OCI-LY7 (cell line): ENCODE measurements around the gene CDC123. TPM values are rescaled to one million over a fixed set of nuclear protein-coding genes. Genes with fewer than 3 reads are reported as not detected.
"Not testable (repeated sequence)": the region's sequence is repeated elsewhere in the genome, so short reads cannot be mapped to it uniquely, and the experiment has no call there.

Source experiments
- BruUV-seq: library from RNA; stranded (reverse); fragments of 400-500 nt; replicated peaks from 2 replicates; lab custom pipeline; 2021; lab: Mats Ljungman, UMichigan
- CTCF ChIA-PET: fragments of 300-600 bp; sonication (Branson Sonifier 250); formaldehyde crosslinking; loops from one replicate; lab custom pipeline; 2022; ENCODE audit warnings: antibody characterized with exemption; ENCODE audit not compliant: unreplicated experiment; lab: Charles Lee
- POLR2A ChIA-PET: fragments of 300-600 bp; sonication (Branson Sonifier 250); formaldehyde crosslinking; loops from one replicate; lab custom pipeline; 2022; ENCODE audit warnings: antibody characterized with exemption; lab: Charles Lee
- DNase-seq: peaks from one replicate; pipeline ENCODE4 v3.0.0-alpha.2; 2015; ENCODE audit warnings: low spot score
- H2AFZ ChIP-seq: fragments of 200-600 bp; sonication (generic), shearing (Covaris generic); 2 replicates; pipeline ENCODE4 v1.6.1; 2014; ENCODE audit warnings: mild to moderate bottlenecking, antibody characterized with exemption, low read length, moderate library complexity
- H3K27ac ChIP-seq: fragments of 200-600 bp; sonication (generic); 2 replicates; pipeline ENCODE4 v1.5.1; 2014; ENCODE audit warnings: mixed run types, low read depth, mild to moderate bottlenecking, moderate library complexity, low read length, inconsistent platforms; ENCODE audit not compliant: poor library complexity, severe bottlenecking
- H3K36me3 ChIP-seq: fragments of 200-600 bp; sonication (generic); 2 replicates; pipeline ENCODE4 v1.6.1; 2014; ENCODE audit warnings: mild to moderate bottlenecking, antibody characterized with exemption, low read length, moderate library complexity, mixed read lengths; ENCODE audit not compliant: insufficient read depth
- H3K4me1 ChIP-seq: fragments of 200-600 bp; sonication (generic); 2 replicates; pipeline ENCODE4 v1.5.1; 2014; ENCODE audit warnings: mild to moderate bottlenecking, low read length; ENCODE audit not compliant: insufficient read depth, poor library complexity, severe bottlenecking
- H3K4me2 ChIP-seq: fragments of 200-600 bp; sonication (generic); 2 replicates; pipeline ENCODE4 v1.6.1; 2014; ENCODE audit warnings: mild to moderate bottlenecking, low read length
- H3K4me3 ChIP-seq: fragments of 200-600 bp; sonication (generic); 2 replicates; pipeline ENCODE4 v1.5.1; 2014; ENCODE audit warnings: mild to moderate bottlenecking, low read depth, low read length; ENCODE audit not compliant: poor library complexity, severe bottlenecking
- H3K79me2 ChIP-seq: fragments of 200-600 bp; sonication (generic); 2 replicates; pipeline ENCODE4 v1.6.1; 2016; ENCODE audit warnings: low read depth, mild to moderate bottlenecking, low read length, moderate library complexity, mixed read lengths; ENCODE audit not compliant: insufficient read depth
- H3K9me2 ChIP-seq: fragments of 200-600 bp; sonication (generic); 2 replicates; pipeline ENCODE4 v1.6.1; 2016; ENCODE audit warnings: mild to moderate bottlenecking, low read length, mixed read lengths; ENCODE audit not compliant: insufficient read depth
- H3K9me3 ChIP-seq: fragments of 200-600 bp; sonication (generic); 2 replicates; pipeline ENCODE4 v1.6.1; 2014; ENCODE audit warnings: mild to moderate bottlenecking, mixed run types, low read length, mixed read lengths
- H4K20me1 ChIP-seq: fragments of 200-600 bp; sonication (generic); 2 replicates; pipeline ENCODE4 v1.6.1; 2014; ENCODE audit warnings: mild to moderate bottlenecking, antibody characterized with exemption, low read length, moderate library complexity, mixed read lengths; ENCODE audit not compliant: insufficient read depth
- CTCF ChIP-seq: fragments of 200-600 bp; sonication (generic); conservative IDR thresholded peaks from 2 replicates; pipeline ENCODE4 v1.5.1; 2014; ENCODE audit warnings: mild to moderate bottlenecking, antibody characterized with exemption, low read length, moderate library complexity, mixed read lengths
- EZH2phosphoT487 ChIP-seq: fragments of 200-600 bp; sonication (generic); IDR thresholded peaks from 2 replicates; pipeline ENCODE4 v1.6.1; 2018; ENCODE audit warnings: low read depth, borderline replicate concordance, mild to moderate bottlenecking, mixed run types, antibody characterized with exemption, low read length, moderate library complexity, mixed read lengths
- intact Hi-C: fragments of 100-400 bp; cut with micrococcal nuclease; formaldehyde crosslinking; loops from one replicate; pipeline ENCODE4 v1.10.0; 2022; ENCODE audit not compliant: unreplicated experiment
- total RNA-seq, 2 experiments: library from RNA; depleted of rRNA in 1 of 2; stranded (reverse); fragments of >200 nt in 1 of 2; shearing (Covaris generic) in 1 of 2; gene quantifications; 2 replicates each; pipeline ENCODE4 v1.2.3, GENCODE V29; 2014 to 2022

CDC123 gene
- total RNA-seq, 2 experiments from 2014 or later: 128 to 168 TPM

GRCh38 chr10:12228851-12229250 lies 32.9 kb downstream of the CDC123 start:
- no peaks in the 10 kb centered on the region for H4K20me1 ChIP-seq
- H3K36me3 ChIP-seq: peaks cover 89% of the 10 kb centered on the region
- BruUV-seq: no TSS peak
- no peak overlapping the region for H3K4me3 ChIP-seq
- H3K4me2 ChIP-seq: no peak overlapping the region
- peaks cover 8% of the 10 kb centered on the region; the same call in 1 of the 2 replicates for H3K79me2 ChIP-seq
- no peaks in the 10 kb centered on the region for H3K4me1 ChIP-seq
- H3K9me2 ChIP-seq: no peaks in the 10 kb centered on the region
- no peak overlapping the region for H3K27ac ChIP-seq
- TF ChIP-seq CTCF (no peak), EZH2phosphoT487 (no peak)
- peaks cover 8% of the 10 kb centered on the region; the same call in 1 of the 2 replicates for H3K9me3 ChIP-seq
- ChIA-PET POLR2A (interaction anchor here (0.8 kb wide), 1 partner anchor 12 kb away, joined by 3 read pairs; no protein-coding TSS in a partner anchor), CTCF (no interaction called here)
- no peak overlapping the region for H2AFZ ChIP-seq
- intact Hi-C loops: no loop called here
- no peak for DNase-seq

- POLR2A ChIA-PET: not testable (repeated sequence)
These were observed 38.7 kb downstream of the CDC123 start for GRCh38 chr10:12234687-12235086.

DNA sequence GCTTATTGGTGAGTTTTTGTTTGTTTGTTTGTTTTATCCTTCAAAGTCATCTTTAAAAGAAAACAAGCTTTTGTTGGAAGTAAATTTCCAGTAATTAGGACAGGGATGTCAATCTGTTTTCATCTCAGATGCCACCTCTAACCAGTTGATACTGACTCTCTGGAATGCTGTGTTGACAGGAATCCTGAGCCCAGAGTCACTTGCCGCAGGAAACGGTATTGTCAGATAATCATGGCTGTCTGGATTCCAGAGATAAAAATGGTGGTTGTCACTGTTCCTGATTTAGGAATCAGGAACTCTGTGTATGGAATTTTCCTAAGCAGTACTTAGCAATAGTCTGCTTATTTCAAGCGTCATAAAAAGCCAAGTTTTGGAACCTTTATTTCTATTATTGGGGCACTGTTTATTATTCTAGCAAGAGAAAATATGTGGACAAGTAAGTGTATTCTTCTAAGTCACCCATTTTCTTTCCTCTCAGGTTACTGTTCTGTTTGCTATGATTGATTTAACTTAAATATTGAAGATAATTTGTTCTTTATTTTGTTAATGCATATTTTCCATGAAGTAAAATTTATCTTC lies 39.2 kb downstream of the CDC123 start:
- Histone ChIP-seq H3K79me2 (0 out of 2 replicates have a peak, but pooled peaks cover 3% of the 10 kb centered on the region), H3K36me3 (peaks cover 91% of the 10 kb centered on the region), H3K4me2 (no peak overlapping the region), H4K20me1 (no peaks in the 10 kb centered on the region), H3K4me3 (no peak overlapping the region), H3K27ac (no peak overlapping the region), H2AFZ (no peak overlapping the region), H3K9me2 (no peaks in the 10 kb centered on the region), H3K4me1 (no peaks in the 10 kb centered on the region), H3K9me3 (no peaks in the 10 kb centered on the region)
- intact Hi-C loops: no loop called here
- TF ChIP-seq CTCF: no peak
- no peak for TF ChIP-seq EZH2phosphoT487
- no TSS peak for BruUV-seq
- no peak for DNase-seq
- CTCF ChIA-PET: no interaction called here
- POLR2A ChIA-PET: no interaction called here

More at GRCh38 chr10:12234687-12235086, 38.7 kb downstream of the CDC123 start:
- CTCF ChIA-PET, intact Hi-C loops, H2AFZ ChIP-seq, H3K4me2 ChIP-seq, H4K20me1 ChIP-seq, H3K9me3 ChIP-seq, H3K79me2 ChIP-seq, BruUV-seq, H3K9me2 ChIP-seq, H3K4me3 ChIP-seq, H3K27ac ChIP-seq, DNase-seq, H3K4me1 ChIP-seq: not testable (repeated sequence)
- peaks cover 92% of the 10 kb centered on the region for H3K36me3 ChIP-seq
